ENCODE results near the gene LGALSL. TPM values are rescaled to one million over a fixed set of nuclear protein-coding genes. Genes with fewer than 3 reads are reported as not detected.

Gene LGALSL
- total and polyA plus RNA-seq, 2 donors from 2014 or later = 16.2 to 17.3 TPM

- no peaks in the 10 kb centered on the region for H3K9me3 ChIP-seq (ENCODE audit: control insufficient read depth in 2 of 3, insufficient read depth in 1 of 3, low read length in 3 of 3)
- H3K4me3 ChIP-seq (ENCODE audit: low read length in 3 of 3) = no peak overlapping the region
- peak in 1 of 5 donors; percentile 31 for DNase-seq
- intact Hi-C loops (cut with DNase I) = no loop called here
- no peaks in the 10 kb centered on the region for H3K27me3 ChIP-seq (ENCODE audit: control insufficient read depth, insufficient read depth, low read length)
- H3K4me1 ChIP-seq (ENCODE audit: control insufficient read depth in 2 of 3, insufficient read depth in 2 of 3, low read depth in 1 of 3, low read length in 3 of 3) = peaks cover 0 to 5% (median 3%) of the 10 kb centered on the region in 3 donors
- no peak overlapping the region for H3K27ac ChIP-seq (ENCODE audit: low read depth in 2 of 2, low read length in 2 of 2)
- no peak for TF ChIP-seq CTCF (IDR thresholded peaks at IDR 0.05; ENCODE audit: borderline replicate concordance, extremely low read depth, insufficient read depth)
- no peak for FAIRE-seq
- no peaks in the 10 kb centered on the region for H3K36me3 ChIP-seq (ENCODE audit: control insufficient read depth in 2 of 3, insufficient read depth in 3 of 3, low read length in 3 of 3)
- no peak overlapping the region for H3K9ac ChIP-seq (ENCODE audit: low read length in 3 of 3)
Observed at GRCh38 chr2:64423303-64423702, 30.7 kb upstream of the LGALSL start.

- Histone ChIP-seq H3K9ac (ENCODE audit: low read length in 3 of 3) (no peak overlapping the region), H3K36me3 (ENCODE audit: control insufficient read depth in 2 of 3, insufficient read depth in 3 of 3, low read length in 3 of 3) (no peaks in the 10 kb centered on the region), H3K9me3 (ENCODE audit: control insufficient read depth in 2 of 3, insufficient read depth in 1 of 3, low read length in 3 of 3) (no peaks in the 10 kb centered on the region), H3K4me3 (ENCODE audit: low read length in 3 of 3) (no peak overlapping the region), H3K27ac (ENCODE audit: low read depth in 2 of 2, low read length in 2 of 2) (no peak overlapping the region), H3K4me1 (ENCODE audit: control insufficient read depth in 2 of 3, insufficient read depth in 2 of 3, low read depth in 1 of 3, low read length in 3 of 3) (peaks cover 0 to 5% (median 3%) of the 10 kb centered on the region in 3 donors), H3K27me3 (ENCODE audit: control insufficient read depth, insufficient read depth, low read length) (no peaks in the 10 kb centered on the region)
- no peak for FAIRE-seq
- DNase-seq = no peak
- TF ChIP-seq CTCF (IDR thresholded peaks at IDR 0.05; ENCODE audit: borderline replicate concordance, extremely low read depth, insufficient read depth) = no peak
- intact Hi-C loops (cut with DNase I) = no loop called here
Observed at GRCh38 chr2:64424416-64424987, 29.5 kb upstream of the LGALSL start.

GRCh38 chr2:64426183-64426952 lies 27.6 kb upstream of the LGALSL start:
- FAIRE-seq = peak; percentile 6

More at GRCh38 chr2:64426183-64426952, 27.6 kb upstream of the LGALSL start:
- intact Hi-C loops (cut with DNase I) = no loop called here
- H3K9me3 ChIP-seq (ENCODE audit: control insufficient read depth in 2 of 3, insufficient read depth in 1 of 3, low read length in 3 of 3) = no peaks in the 10 kb centered on the region
- H3K27ac ChIP-seq (ENCODE audit: low read depth in 2 of 2, low read length in 2 of 2) = no peak overlapping the region
- no peaks in the 10 kb centered on the region for H3K36me3 ChIP-seq (ENCODE audit: control insufficient read depth in 2 of 3, insufficient read depth in 3 of 3, low read length in 3 of 3)
- TF ChIP-seq CTCF (IDR thresholded peaks at IDR 0.05; ENCODE audit: borderline replicate concordance, extremely low read depth, insufficient read depth) = no peak
- no peak overlapping the region for H3K4me3 ChIP-seq (ENCODE audit: low read length in 3 of 3)
- H3K9ac ChIP-seq (ENCODE audit: low read length in 3 of 3) = no peak overlapping the region
- no peaks in the 10 kb centered on the region for H3K27me3 ChIP-seq (ENCODE audit: control insufficient read depth, insufficient read depth, low read length)
- DNase-seq = no peak
- peaks cover 0 to 5% (median 3%) of the 10 kb centered on the region in 3 donors for H3K4me1 ChIP-seq (ENCODE audit: control insufficient read depth in 2 of 3, insufficient read depth in 2 of 3, low read depth in 1 of 3, low read length in 3 of 3)
